LNCaP clone FGC (cell line): ENCODE results near the gene KRTAP3-1.
"Not testable (repeated sequence)": the region's sequence is repeated elsewhere in the genome, so short reads cannot be mapped to it uniquely, and the experiment has no call there.

Source experiments
- DNase-seq: peaks from one replicate; pipeline ENCODE4 v3.0.0-alpha.2; 2011; ENCODE audit warnings: low read depth
- H3K4me3 ChIP-seq: 2 replicates; pipeline ENCODE4 v1.5.1; 2011; ENCODE audit warnings: mild to moderate bottlenecking, low read depth, low read length, control low read depth
- CTCF ChIP-seq: IDR thresholded peaks from 2 replicates; pipeline ENCODE4 v1.5.1; 2012; ENCODE audit warnings: mild to moderate bottlenecking; ENCODE audit not compliant: control insufficient read depth, insufficient read depth; ENCODE audit errors: extremely low read depth

The KRTAP3-1 gene

DNA sequence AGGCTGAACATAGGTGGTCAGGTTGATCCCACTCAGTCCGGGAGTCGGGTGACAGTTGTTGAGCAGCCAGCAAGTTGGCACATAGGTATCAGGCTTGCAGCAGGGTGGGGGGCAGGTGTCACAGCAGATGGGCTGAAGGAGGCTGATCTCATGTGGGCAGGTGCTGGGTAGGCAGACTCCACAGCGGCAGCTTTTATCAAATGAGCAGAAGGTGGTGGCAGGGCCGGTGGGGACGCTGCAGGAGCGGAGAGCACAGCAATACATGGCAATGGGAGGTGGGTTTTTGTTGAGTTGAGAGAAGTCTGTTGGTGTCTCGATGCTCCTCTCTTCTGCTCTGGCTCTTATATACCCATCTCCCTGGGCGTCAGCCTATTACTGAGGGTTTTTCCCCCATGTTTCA, at the start of gene KRTAP3-1:
TSS of gene KRTAP3-1 (minus strand) at position 318 of the 400 bp plus-strand sequence. CDS start at position 264, 54 bp downstream.
- DNase-seq: no peak
- TF ChIP-seq CTCF: no peak
- no peak within 1 kb of the TSS for H3K4me3 ChIP-seq

DNA sequence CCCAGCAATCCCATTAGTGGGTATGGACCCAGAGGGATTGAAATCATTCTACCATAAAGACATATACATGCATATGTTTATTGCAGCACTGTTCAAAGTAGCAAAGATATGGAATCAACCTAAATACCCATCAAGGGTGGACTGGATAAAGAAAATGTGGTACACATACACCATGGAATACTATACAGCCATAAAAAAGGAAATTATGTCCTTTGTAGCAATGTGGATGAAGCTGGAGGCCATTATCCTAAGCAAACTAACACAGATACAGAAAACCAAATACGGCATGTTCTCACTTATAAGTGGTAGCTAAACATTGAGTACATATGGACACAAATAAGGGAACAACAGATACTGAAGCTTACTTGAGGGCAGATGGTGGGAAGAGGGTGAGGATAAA, 48.6 kb upstream of the KRTAP3-1 start:
- H3K4me3 ChIP-seq: no peak overlapping the region
- TF ChIP-seq CTCF: no peak
- DNase-seq: no peak

- not testable (repeated sequence) for H3K4me3 ChIP-seq, DNase-seq
These were observed 46.2 kb upstream of the KRTAP3-1 start, which contains the start of gene KRTAP2-2 for GRCh38 chr17:41055130-41055529. KRTAP2-2 (minus strand) TSS chr17:41055230; CDS start chr17:41055211, 19 bp downstream.

DNA sequence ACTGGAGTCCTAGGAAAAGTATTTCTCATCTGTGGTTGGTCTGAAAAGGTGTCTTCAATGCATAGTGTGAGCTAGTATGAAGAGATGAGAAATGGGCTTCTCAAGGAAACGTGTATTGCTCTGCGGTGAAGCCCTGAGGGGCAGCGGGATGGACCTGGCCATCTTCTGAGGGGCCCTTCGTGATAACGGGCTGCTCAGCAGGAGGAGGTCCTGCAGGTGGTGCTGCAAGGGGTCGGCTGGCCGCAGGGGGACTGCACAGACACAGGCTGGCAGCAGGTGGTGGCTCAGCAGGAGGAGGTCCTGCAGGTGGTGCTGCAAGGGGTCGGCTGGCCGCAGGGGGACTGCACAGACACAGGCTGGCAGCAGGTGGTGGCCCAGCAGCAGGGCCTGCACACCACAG, 45.6 kb upstream of the KRTAP3-1 start:
- not testable (repeated sequence) for DNase-seq, H3K4me3 ChIP-seq

GRCh38 chr17:41054025-41054424, 45.1 kb upstream of the KRTAP3-1 start:
- DNase-seq: no peak
- H3K4me3 ChIP-seq: no peak overlapping the region
- no peak for TF ChIP-seq CTCF

GRCh38 chr17:41052566-41052965, 43.6 kb upstream of the KRTAP3-1 start:
- no peak for TF ChIP-seq CTCF
- no peak for DNase-seq
- no peak overlapping the region for H3K4me3 ChIP-seq

DNA sequence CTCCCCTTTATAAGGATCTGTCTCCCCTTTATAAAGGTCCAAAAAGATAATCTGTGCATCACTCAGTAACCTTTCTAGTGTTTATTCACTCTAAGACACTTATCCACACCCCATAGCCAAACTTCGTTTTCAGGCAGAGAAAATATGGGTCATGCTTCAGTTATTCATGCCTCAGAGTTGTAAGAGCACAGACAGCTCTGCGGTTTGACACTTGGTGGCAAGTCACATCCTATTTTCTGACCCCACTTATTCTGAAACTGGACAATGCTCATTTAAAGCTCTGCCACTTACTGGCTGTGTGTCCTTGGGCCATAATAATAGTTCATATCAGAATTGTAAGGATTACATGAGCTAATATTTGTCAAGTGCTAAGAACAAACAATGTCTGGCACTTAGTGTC, 40.2 kb upstream of the KRTAP3-1 start:
- no peak overlapping the region for H3K4me3 ChIP-seq
- TF ChIP-seq CTCF: no peak
- DNase-seq: no peak

DNA sequence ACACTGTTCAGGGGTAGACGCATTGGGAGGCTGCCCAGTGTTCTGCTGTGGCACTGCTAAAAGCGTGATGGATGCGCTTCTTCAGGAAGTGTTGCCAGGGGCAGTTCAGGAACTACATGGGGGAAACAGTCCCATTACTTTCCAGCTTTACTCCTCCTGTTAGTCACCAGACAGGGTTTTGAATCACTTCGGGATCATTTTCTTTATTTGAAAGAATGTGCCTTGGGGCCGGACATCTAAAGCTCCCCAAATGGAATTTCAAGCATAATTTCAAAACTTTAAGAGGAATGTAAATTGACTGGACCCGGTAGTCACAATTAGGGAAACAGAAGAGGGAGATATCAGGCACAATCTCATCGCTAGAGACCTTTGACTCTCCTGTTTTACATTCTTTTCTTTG, 39.5 kb upstream of the KRTAP3-1 start:
- no peak for TF ChIP-seq CTCF
- no peak for DNase-seq
- H3K4me3 ChIP-seq: no peak overlapping the region

DNA sequence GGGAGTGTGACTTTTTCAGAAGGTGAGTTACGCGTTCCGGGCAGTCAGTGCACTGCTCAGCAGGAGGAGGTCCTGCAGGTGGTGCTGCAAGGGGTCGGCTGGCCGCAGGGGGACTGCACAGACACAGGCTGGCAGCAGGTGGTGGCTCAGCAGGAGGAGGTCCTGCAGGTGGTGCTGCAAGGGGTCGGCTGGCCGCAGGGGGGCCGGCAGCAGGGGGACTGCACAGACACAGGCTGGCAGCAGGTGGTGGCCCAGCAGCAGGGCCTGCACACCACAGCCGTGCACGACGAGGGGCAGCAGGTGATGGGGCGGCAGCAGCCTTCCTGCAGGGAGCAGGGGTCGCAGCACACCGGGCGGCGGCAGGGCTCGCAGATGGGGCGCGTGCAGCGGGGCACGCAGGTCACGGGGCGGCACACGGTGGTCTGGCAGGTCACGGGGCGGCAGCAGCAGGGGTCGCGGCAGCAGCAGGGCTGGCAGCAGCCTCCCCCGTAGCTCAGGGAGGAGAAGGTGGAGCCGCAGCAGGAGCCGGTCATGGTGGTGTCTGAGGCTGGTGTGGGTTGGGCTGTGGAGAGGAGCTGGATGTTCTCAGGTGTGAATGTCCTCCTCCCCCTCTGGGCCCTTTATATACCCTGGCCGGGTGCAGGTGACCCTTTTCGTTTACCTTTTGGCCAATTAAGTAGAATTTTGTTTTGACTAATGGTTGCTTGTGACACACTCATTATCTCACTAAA, 38.0 kb upstream of the KRTAP3-1 start, which contains the start of gene KRTAP2-1:
TSS of gene KRTAP2-1 (minus strand) at position 582 of the 731 bp plus-strand sequence. CDS start at position 533, 49 bp downstream.
- not testable (repeated sequence) for H3K4me3 ChIP-seq, DNase-seq
